Nephron progenitor cell (in vitro differentiated cells): ENCODE results near the gene PPP6R3.

Experiments used
- DNase-seq: peaks from one replicate; pipeline ENCODE4 v3.0.0; 2021
- H3K27ac Mint-ChIP-seq: 2 replicates; pipeline ENCODE4 v1.8.0; 2021; ENCODE audit warnings: mild to moderate bottlenecking, moderate library complexity, mixed read lengths
- H3K27me3 Mint-ChIP-seq: 2 replicates; pipeline ENCODE4 v1.8.0; 2021; ENCODE audit warnings: mild to moderate bottlenecking, low read depth, mixed read lengths; ENCODE audit not compliant: poor library complexity
- H3K36me3 Mint-ChIP-seq: 2 replicates; pipeline ENCODE4 v1.8.0; 2021; ENCODE audit warnings: low read depth, mixed read lengths
- H3K4me1 Mint-ChIP-seq: 2 replicates; pipeline ENCODE4 v1.8.0; 2021; ENCODE audit warnings: mixed read lengths
- H3K4me3 Mint-ChIP-seq: 2 replicates; pipeline ENCODE4 v1.8.0; 2021; ENCODE audit warnings: mild to moderate bottlenecking, moderate library complexity, mixed read lengths
- H3K9me3 Mint-ChIP-seq: 2 replicates; pipeline ENCODE4 v1.8.0; 2021; ENCODE audit warnings: mild to moderate bottlenecking, moderate library complexity, mixed read lengths
- TF ChIP-seq, protein P1 (sequence below): fragments of 200-600 bp; sonication (generic); IDR thresholded peaks from 2 replicates; pipeline ENCODE4 v1.5.0; 2021; ENCODE audit warnings: antibody characterized with exemption

PPP6R3 gene

DNA sequence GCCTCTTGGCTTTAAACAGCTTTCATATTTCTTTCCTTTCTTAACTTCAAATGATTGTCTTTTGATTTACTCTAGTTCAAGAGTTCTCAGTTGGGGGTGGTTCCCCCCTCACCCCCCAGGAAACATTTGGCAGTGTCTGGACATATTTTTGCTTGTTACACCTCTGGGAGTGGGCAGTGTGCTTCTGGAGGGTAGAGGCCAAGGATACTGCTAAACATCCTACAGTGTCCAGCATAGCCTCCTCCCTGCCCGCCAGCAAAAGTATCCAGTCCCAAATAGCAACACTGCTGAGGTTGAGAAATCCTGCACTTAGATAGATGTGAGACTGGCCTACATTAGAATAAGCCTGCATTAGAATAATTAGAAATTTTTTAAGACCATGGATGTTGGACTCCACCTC, 3.2 kb downstream of the PPP6R3 start:
- no peaks in the 10 kb centered on the region for H3K9me3 Mint-ChIP-seq
- H3K27ac Mint-ChIP-seq, result peak overlapping the region; percentile 6
- TF ChIP-seq, protein P1, sequence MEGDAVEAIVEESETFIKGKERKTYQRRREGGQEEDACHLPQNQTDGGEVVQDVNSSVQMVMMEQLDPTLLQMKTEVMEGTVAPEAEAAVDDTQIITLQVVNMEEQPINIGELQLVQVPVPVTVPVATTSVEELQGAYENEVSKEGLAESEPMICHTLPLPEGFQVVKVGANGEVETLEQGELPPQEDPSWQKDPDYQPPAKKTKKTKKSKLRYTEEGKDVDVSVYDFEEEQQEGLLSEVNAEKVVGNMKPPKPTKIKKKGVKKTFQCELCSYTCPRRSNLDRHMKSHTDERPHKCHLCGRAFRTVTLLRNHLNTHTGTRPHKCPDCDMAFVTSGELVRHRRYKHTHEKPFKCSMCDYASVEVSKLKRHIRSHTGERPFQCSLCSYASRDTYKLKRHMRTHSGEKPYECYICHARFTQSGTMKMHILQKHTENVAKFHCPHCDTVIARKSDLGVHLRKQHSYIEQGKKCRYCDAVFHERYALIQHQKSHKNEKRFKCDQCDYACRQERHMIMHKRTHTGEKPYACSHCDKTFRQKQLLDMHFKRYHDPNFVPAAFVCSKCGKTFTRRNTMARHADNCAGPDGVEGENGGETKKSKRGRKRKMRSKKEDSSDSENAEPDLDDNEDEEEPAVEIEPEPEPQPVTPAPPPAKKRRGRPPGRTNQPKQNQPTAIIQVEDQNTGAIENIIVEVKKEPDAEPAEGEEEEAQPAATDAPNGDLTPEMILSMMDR, result no peak
- H3K36me3 Mint-ChIP-seq, result peaks cover 37% of the 10 kb centered on the region
- no peaks in the 10 kb centered on the region for H3K27me3 Mint-ChIP-seq
- peak overlapping the region; percentile 58 for H3K4me3 Mint-ChIP-seq
- H3K4me1 Mint-ChIP-seq, result peaks cover 62% of the 10 kb centered on the region
- no peak for DNase-seq

DNA sequence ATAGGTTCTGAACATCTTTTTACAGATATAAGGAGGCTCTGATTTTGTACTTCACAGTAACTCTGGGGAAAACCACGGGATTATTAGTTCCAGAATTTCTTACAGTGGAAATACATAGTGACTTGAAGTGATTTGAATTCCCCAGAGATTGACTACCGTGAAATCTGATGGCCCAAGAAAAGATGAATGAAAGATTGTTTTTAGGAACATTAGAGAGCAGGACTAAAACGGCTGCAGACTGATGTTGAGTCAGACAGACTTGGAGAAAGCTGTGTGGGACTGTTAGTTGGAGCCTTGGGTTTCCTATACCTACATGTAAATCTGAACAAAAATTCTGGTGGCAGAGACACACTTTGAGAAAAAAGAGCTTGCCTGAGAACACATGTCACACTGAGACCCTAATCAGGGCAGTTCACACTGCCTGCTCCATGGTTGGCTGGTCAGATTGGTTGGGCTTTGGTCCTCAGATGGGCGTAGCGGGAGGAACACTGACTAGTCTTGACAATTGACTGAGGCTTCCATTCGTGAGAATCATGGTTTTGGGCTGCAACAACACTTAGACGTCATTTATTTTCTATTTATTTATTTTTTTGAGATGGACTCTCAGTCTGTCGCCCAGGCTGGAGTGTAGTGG, 6.8 kb downstream of the PPP6R3 start:
- Mint-ChIP-seq H3K36me3 (peaks cover 73% of the 10 kb centered on the region), H3K4me1 (peaks cover 70% of the 10 kb centered on the region)

DNA sequence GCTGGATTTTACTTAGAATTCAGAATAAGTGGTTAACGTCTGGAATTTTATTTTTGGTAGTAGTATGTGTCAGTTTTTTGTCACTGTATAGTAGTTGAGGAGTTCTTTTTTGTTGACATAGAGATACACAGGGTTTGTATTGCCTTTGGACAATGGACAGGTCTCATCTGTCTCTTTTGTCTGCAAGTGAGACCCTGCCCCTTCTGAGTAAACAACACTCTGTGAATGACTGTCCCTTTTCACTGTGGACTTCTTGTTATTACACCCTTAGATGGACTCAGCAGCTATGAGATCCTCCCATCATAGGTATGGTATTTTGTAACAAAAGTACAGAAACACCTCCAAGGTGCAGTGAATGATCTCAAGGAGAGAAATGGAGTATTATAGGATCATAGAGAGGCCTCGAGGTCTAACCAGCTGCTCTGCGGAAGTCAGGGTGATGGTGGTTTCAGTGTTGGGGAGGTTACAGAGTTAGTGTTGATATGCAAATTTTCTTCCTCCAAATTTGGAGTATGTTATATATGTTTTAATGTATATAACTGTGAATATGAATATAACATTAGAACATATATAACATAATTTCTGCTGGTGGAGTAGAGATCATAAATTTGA, 7.8 kb downstream of the PPP6R3 start:
- H3K4me1 Mint-ChIP-seq, result peaks cover 61% of the 10 kb centered on the region
- TF ChIP-seq, protein P1, result no peak
- peaks cover 37% of the 10 kb centered on the region for H3K9me3 Mint-ChIP-seq
- H3K36me3 Mint-ChIP-seq, result peaks cover 80% of the 10 kb centered on the region
- no peak overlapping the region for H3K4me3 Mint-ChIP-seq
- no peak overlapping the region for H3K27ac Mint-ChIP-seq
- no peak for DNase-seq
- H3K27me3 Mint-ChIP-seq, result peaks cover 2% of the 10 kb centered on the region

More for the DNA sequence above, 6.8 kb downstream of the PPP6R3 start:
- Mint-ChIP-seq H3K27ac (peak overlapping the region; percentile 85), H3K27me3 (peaks cover 2% of the 10 kb centered on the region), H3K4me3 (no peak overlapping the region), H3K9me3 (peaks cover 27% of the 10 kb centered on the region)
- TF ChIP-seq, protein P1, result no peak
- DNase-seq, result no peak

DNA sequence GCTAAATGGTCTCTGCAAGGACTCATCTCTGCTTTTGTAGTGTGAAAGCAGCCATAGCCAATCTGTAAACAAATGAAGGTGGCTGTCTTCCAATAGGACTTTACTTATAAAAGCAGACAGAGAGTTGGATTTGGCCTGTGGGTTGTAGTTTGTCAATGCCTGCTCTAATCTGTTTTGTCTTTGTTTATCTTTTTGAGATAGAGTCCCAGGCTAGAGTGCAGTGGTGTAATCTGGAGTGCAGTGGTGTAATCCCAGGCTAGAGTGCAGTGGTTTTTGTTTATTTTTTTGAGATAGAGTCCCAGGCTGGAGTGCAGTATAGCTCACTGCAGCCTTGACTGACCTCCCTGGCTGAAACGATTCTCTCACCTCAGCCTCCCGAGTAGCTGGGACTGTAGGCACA, 8.6 kb downstream of the PPP6R3 start:
- no peak for DNase-seq
- Mint-ChIP-seq H3K27me3 (peaks cover 5% of the 10 kb centered on the region), H3K9me3 (peaks cover 45% of the 10 kb centered on the region), H3K27ac (no peak overlapping the region), H3K4me1 (peaks cover 55% of the 10 kb centered on the region), H3K4me3 (no peak overlapping the region), H3K36me3 (peaks cover 88% of the 10 kb centered on the region)
- TF ChIP-seq, protein P1, result no peak

DNA sequence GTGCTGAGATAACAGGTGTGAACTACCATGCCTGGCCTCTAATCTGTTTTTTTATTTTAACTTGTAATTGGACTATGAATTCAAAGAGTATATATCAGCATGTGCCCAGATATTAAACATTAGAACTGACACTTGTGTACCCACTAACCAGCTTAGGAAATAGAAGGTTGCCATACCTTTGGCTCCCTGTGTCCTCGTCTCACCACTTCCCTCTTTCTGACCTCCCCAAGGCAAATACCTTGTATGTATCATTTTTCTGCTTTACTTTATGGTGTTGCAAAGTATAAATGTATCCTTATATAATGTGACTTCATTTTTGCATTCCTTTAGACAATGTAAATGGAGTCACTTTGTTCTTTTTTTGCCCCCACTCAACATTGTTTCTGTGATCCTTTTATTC, 9.1 kb downstream of the PPP6R3 start:
- TF ChIP-seq, protein P1, result no peak
- DNase-seq, result no peak
- peaks cover 5% of the 10 kb centered on the region for H3K27me3 Mint-ChIP-seq
- H3K4me3 Mint-ChIP-seq, result no peak overlapping the region
- H3K4me1 Mint-ChIP-seq, result peaks cover 51% of the 10 kb centered on the region
- H3K27ac Mint-ChIP-seq, result no peak overlapping the region
- peaks cover 50% of the 10 kb centered on the region for H3K9me3 Mint-ChIP-seq
- peaks cover 88% of the 10 kb centered on the region for H3K36me3 Mint-ChIP-seq
